NT2/D1 (cell line): ENCODE results near the gene ZNF282.

Source experiments
- DNase-seq: peaks from one replicate; pipeline ENCODE4 v3.0.0-alpha.2; 2011; ENCODE audit warnings: low read depth, low spot score
- H3K27me3 ChIP-seq: 2 replicates; pipeline ENCODE4 v1.6.0; 2011; ENCODE audit warnings: mild to moderate bottlenecking; ENCODE audit not compliant: insufficient read length, insufficient read depth
- H3K36me3 ChIP-seq: 2 replicates; pipeline ENCODE4 v1.6.1; 2011; ENCODE audit warnings: mild to moderate bottlenecking, low read length, mixed read lengths; ENCODE audit not compliant: insufficient read depth, insufficient read length
- H3K4me1 ChIP-seq: 2 replicates; pipeline ENCODE4 v1.5.1; 2011; ENCODE audit not compliant: insufficient read depth, insufficient read length
- H3K4me3 ChIP-seq: 2 replicates; pipeline ENCODE4 v1.5.1; 2011; ENCODE audit warnings: low read depth; ENCODE audit not compliant: insufficient read length
- H3K9ac ChIP-seq: 2 replicates; pipeline ENCODE4 v1.6.0; 2011; ENCODE audit warnings: low read depth; ENCODE audit not compliant: insufficient read length
- H3K9me3 ChIP-seq: 2 replicates; pipeline ENCODE4 v1.5.1; 2011; ENCODE audit warnings: mild to moderate bottlenecking, low read length; ENCODE audit not compliant: insufficient read depth
- SUZ12 ChIP-seq: IDR thresholded peaks from 2 replicates; pipeline ENCODE4 v1.6.1; 2011; ENCODE audit not compliant: insufficient read length, insufficient read depth; ENCODE audit errors: extremely low read depth
- YY1 ChIP-seq: IDR thresholded peaks from 2 replicates; pipeline ENCODE4 v1.6.1; 2011; ENCODE audit not compliant: insufficient read length, insufficient read depth
- ZNF274 ChIP-seq: IDR thresholded peaks from 2 replicates; pipeline ENCODE4 v1.6.1; 2011; ENCODE audit warnings: mild to moderate bottlenecking, low read depth, low read length

Gene ZNF282

DNA sequence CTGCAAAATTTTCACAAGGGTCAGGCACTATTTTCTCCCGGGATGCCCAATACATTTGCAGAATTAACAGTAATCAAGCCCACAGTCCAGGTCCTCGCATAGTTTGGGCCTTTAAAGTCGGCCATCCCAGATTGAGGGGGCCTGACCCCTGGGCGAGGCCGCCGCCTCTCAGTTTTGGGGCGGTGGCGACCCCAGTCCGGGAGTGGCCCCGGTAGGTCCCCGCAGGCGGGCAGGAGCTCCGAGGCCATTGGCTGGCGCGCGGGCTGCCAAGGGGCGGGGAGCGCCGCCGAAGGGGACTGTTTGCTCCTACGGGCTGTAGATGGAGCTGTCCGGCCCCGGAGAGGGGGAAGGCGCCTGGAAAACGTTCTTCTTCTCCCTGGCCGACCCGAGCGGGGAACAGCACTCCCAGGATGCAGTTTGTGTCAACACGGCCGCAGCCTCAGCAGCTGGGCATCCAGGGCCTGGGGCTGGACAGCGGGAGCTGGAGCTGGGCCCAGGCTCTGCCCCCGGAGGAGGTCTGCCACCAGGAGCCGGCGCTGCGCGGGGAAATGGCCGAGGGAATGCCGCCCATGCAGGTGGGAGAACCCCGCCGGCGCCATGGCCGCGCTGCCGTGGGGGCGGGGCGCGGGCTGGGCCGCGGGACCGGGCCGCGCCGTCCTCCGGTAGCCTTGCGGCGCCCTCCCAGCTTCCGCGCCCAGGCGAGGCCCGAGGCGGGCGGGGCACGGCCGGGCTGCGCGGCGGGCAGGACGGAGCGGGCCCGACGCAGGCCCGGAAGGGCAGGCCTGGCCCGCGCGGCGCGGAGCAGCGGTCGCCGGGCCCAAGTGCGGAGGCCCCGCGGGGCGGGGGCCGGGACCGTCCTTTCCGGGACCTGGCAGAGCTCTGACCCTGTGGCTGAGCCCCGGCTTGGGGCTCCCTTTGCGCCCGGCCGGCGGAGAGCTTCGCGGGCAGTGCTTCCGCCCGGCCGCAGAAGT is at the start of gene ZNF282:
Gene ZNF282, plus strand, starts transcription at position 367 of the 971 bp plus-strand sequence. Its CDS starts 44 bp downstream, at position 411.
- Histone ChIP-seq H3K36me3 (peaks cover 35% of the 10 kb centered on the region), H3K4me1 (peaks cover 4% of the 10 kb centered on the region), H3K9ac (peak within 1 kb of the TSS; percentile 92), H3K9me3 (no peaks in the 10 kb centered on the region), H3K27me3 (peaks cover 2% of the 10 kb centered on the region), H3K4me3 (peak within 1 kb of the TSS; percentile 84)
- no peak for TF ChIP-seq SUZ12
- TF ChIP-seq ZNF274: no peak
- TF ChIP-seq YY1: no peak
- DNase-seq: peak; percentile 84

DNA sequence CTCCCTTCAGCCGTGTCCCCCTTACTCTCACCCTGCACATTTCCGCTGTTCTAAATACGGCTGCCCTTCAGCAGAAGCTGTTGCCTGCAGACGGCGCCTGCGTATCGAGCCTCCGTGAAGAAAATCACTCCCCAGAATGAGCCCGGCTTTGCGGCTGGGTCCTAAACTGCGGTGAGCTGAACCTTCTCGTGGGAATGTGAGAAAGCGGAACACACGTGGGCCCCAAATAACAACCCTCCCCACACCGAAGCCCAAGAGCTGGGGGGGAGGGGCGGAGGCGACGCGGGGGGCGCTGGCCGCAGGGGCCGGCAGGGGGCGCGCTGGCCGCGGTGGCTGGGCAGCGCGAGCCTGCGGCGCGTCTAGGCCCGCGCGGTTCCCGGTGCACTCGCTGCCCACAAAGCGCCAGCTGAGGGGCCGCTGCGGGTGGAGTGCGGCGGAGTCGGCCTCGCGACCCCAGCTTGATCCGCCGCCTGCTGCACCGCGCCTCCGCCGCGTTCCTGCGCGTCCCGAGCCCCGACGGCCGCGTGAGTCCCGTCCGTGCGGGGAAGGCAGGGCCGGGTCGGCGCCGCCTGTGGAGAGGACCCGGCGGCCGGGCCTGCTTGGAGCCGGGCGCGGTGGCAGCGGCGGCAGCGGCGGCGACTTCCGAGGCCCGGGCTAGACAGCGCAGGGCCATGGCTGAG is 48.1 kb upstream of the ZNF282 start, which contains the start of gene ZNF398:
Gene ZNF398, plus strand, starts transcription at position 382 of the 680 bp plus-strand sequence. Its CDS starts 290 bp downstream, at position 672.
- TF ChIP-seq SUZ12 (no peak), YY1 (no peak), ZNF274 (no peak)
- Histone ChIP-seq H3K27me3 (no peaks in the 10 kb centered on the region), H3K9me3 (no peaks in the 10 kb centered on the region), H3K36me3 (no peaks in the 10 kb centered on the region), H3K4me1 (peaks cover 2% of the 10 kb centered on the region), H3K9ac (peak within 1 kb of the TSS; percentile 92), H3K4me3 (peak within 1 kb of the TSS; percentile 88)
- no peak for DNase-seq

- DNase-seq: no peak
- TF ChIP-seq ZNF274: no peak
- no peak for TF ChIP-seq SUZ12
- no peak for TF ChIP-seq YY1
- peak overlapping the region; percentile 88 for H3K4me3 ChIP-seq
- H3K9me3 ChIP-seq: no peaks in the 10 kb centered on the region
- peak overlapping the region; percentile 92 for H3K9ac ChIP-seq
- no peaks in the 10 kb centered on the region for H3K36me3 ChIP-seq
- peaks cover 2% of the 10 kb centered on the region for H3K4me1 ChIP-seq
- no peaks in the 10 kb centered on the region for H3K27me3 ChIP-seq
Measured at GRCh38 chr7:149147752-149148653, 47.3 kb upstream of the ZNF282 start.

DNA sequence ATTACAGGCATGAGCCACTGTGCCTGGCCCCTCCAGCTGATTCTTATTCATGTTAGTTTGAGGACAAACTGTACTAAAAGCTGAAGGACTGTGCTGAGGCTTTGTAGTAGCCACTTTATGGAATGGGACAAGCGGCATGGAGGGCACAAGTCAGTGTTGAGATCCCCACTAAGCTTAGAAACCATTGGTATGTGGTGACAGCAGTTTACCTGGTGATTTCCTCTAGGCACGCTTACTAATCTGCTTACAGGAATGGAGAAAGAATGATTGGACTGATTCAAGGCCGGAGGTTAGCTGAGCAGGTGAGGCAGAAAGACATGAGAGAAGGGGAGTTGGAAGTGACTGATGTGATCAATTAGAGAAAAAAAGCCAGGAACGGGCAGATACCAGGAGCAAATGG is 44.4 kb upstream of the ZNF282 start:
- Histone ChIP-seq H3K4me1 (no peaks in the 10 kb centered on the region), H3K9ac (no peak overlapping the region), H3K9me3 (no peaks in the 10 kb centered on the region), H3K36me3 (peaks cover 24% of the 10 kb centered on the region), H3K4me3 (no peak overlapping the region), H3K27me3 (no peaks in the 10 kb centered on the region)
- DNase-seq: no peak
- no peak for TF ChIP-seq ZNF274
- TF ChIP-seq YY1: no peak
- no peak for TF ChIP-seq SUZ12

DNA sequence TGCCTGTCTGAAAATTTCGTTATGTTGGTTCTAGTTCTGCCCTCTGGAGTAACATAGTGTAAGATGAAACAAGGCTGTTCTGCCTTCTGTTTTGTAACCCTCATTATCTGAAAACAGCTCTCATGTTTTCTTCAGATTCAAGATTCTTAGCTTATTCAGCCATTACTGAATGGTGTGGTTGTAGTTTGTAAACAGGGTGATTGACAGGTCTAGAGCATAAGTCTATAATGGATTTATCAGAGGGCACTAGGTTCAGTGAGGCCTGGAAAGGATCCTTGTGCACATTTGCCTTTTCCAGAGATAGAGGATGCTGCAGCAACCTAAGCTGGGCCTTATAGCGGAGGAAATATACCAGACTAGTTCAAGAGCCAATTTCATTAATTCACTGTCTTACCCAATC is 42.0 kb upstream of the ZNF282 start:
- H3K36me3 ChIP-seq: peaks cover 33% of the 10 kb centered on the region

GRCh38 chr7:149154056-149154455 is 41.3 kb upstream of the ZNF282 start:
- Histone ChIP-seq H3K4me1 (no peaks in the 10 kb centered on the region), H3K36me3 (peaks cover 33% of the 10 kb centered on the region), H3K27me3 (no peaks in the 10 kb centered on the region), H3K9ac (no peak overlapping the region), H3K4me3 (no peak overlapping the region), H3K9me3 (no peaks in the 10 kb centered on the region)
- no peak for DNase-seq
- TF ChIP-seq SUZ12: no peak
- no peak for TF ChIP-seq ZNF274
- TF ChIP-seq YY1: no peak

More for the DNA sequence above, 42.0 kb upstream of the ZNF282 start:
- DNase-seq: no peak
- Histone ChIP-seq H3K4me1 (no peaks in the 10 kb centered on the region), H3K9me3 (no peaks in the 10 kb centered on the region), H3K9ac (no peak overlapping the region), H3K4me3 (no peak overlapping the region), H3K27me3 (no peaks in the 10 kb centered on the region)
- no peak for TF ChIP-seq ZNF274
- no peak for TF ChIP-seq SUZ12
- no peak for TF ChIP-seq YY1
